Parathyroid adenoma (tissue), 2 donors: ENCODE data around the gene HHATL.

Source experiments
- H2AFZ ChIP-seq: fragments of 300-600 bp; sonication (generic); one replicate; pipeline ENCODE4 v1.7.0; 2017; ENCODE audit warnings: antibody characterized with exemption, mild to moderate bottlenecking
- H3K27ac ChIP-seq: fragments of 300-600 bp; sonication (generic); one replicate; pipeline ENCODE4 v1.7.0; 2017
- H3K27me3 ChIP-seq: fragments of 300-600 bp; sonication (generic); one replicate; pipeline ENCODE4 v1.7.0; 2017; ENCODE audit warnings: low read length; ENCODE audit not compliant: control insufficient read depth, insufficient read depth
- H3K36me3 ChIP-seq: fragments of 300-600 bp; sonication (generic); one replicate; pipeline ENCODE4 v1.7.0; 2017; ENCODE audit warnings: low read length; ENCODE audit not compliant: control insufficient read depth, insufficient read depth
- H3K4me1 ChIP-seq: fragments of 300-600 bp; sonication (generic); one replicate; pipeline ENCODE4 v1.7.0; 2017; ENCODE audit warnings: control low read depth
- H3K4me2 ChIP-seq: fragments of 300-600 bp; sonication (generic); one replicate; pipeline ENCODE4 v1.7.0; 2017; ENCODE audit warnings: low read length
- H3K4me3 ChIP-seq: fragments of 300-600 bp; sonication (generic); one replicate; pipeline ENCODE4 v1.7.0; 2017; ENCODE audit warnings: low read depth, low read length
- H3K79me2 ChIP-seq: fragments of 300-600 bp; sonication (generic); one replicate; pipeline ENCODE4 v1.7.0; 2017; ENCODE audit warnings: control low read depth
- H3K9ac ChIP-seq: fragments of 300-600 bp; sonication (generic); one replicate; pipeline ENCODE4 v1.7.0; 2017; ENCODE audit warnings: mild to moderate bottlenecking
- H3K9me3 ChIP-seq: fragments of 300-600 bp; sonication (generic); one replicate; pipeline ENCODE4 v1.7.0; 2017; ENCODE audit warnings: low read length; ENCODE audit not compliant: control insufficient read depth
- CTCF ChIP-seq: fragments of 300-600 bp; sonication (generic); IDR thresholded peaks from one replicate; pipeline ENCODE4 v1.7.0; 2017; ENCODE audit warnings: antibody characterized with exemption, mild to moderate bottlenecking
- donor health status: primary hyperparathyroidism.

The HHATL gene

GRCh38 chr3:42653560-42654330, 48.9 kb downstream of the HHATL start, which contains the start of gene ZBTB47:
Gene ZBTB47 (plus strand): TSS chr3:42653697. CDS start chr3:42658356, 4,659 bp downstream.
- peak within 1 kb of the TSS; percentile 79 for H3K27ac ChIP-seq
- H3K4me2 ChIP-seq = peak within 1 kb of the TSS; percentile 91
- H3K27me3 ChIP-seq = no peaks in the 10 kb centered on the region
- peak within 1 kb of the TSS; percentile 73 for H3K4me3 ChIP-seq
- H3K4me1 ChIP-seq = peaks cover 25% of the 10 kb centered on the region
- peaks cover 9% of the 10 kb centered on the region for H3K79me2 ChIP-seq
- H3K9me3 ChIP-seq = no peaks in the 10 kb centered on the region
- no peak for TF ChIP-seq CTCF
- H3K36me3 ChIP-seq = no peaks in the 10 kb centered on the region
- H3K9ac ChIP-seq = peak within 1 kb of the TSS; percentile 14
- H2AFZ ChIP-seq = peak within 1 kb of the TSS; percentile 83

- TF ChIP-seq CTCF = no peak
- Histone ChIP-seq H3K27me3 (no peaks in the 10 kb centered on the region), H3K36me3 (no peaks in the 10 kb centered on the region), H3K9me3 (no peaks in the 10 kb centered on the region), H3K27ac (peak overlapping the region; percentile 53), H3K4me1 (peaks cover 25% of the 10 kb centered on the region), H3K4me3 (peak overlapping the region; percentile 65), H3K4me2 (peak overlapping the region; percentile 91), H2AFZ (peak overlapping the region; percentile 81), H3K9ac (peak overlapping the region; percentile 14), H3K79me2 (peaks cover 9% of the 10 kb centered on the region)
Measured at GRCh38 chr3:42653303-42653559, 49.4 kb downstream of the HHATL start.

- no peaks in the 10 kb centered on the region for H3K9me3 ChIP-seq
- TF ChIP-seq CTCF = no peak
- no peaks in the 10 kb centered on the region for H3K36me3 ChIP-seq
- peaks cover 9% of the 10 kb centered on the region for H3K79me2 ChIP-seq
- H3K9ac ChIP-seq = no peak overlapping the region
- peak overlapping the region; percentile 91 for H3K4me2 ChIP-seq
- H3K27ac ChIP-seq = peak overlapping the region; percentile 2
- H2AFZ ChIP-seq = peak overlapping the region; percentile 16
- H3K4me1 ChIP-seq = peaks cover 25% of the 10 kb centered on the region
- peak overlapping the region; percentile 65 for H3K4me3 ChIP-seq
- H3K27me3 ChIP-seq = no peaks in the 10 kb centered on the region
Measured at GRCh38 chr3:42652611-42653302, 49.8 kb downstream of the HHATL start.

- no peaks in the 10 kb centered on the region for H3K9me3 ChIP-seq
- H3K27ac ChIP-seq = no peak overlapping the region
- peaks cover 25% of the 10 kb centered on the region for H3K4me1 ChIP-seq
- no peaks in the 10 kb centered on the region for H3K27me3 ChIP-seq
- no peak overlapping the region for H3K4me2 ChIP-seq
- H3K36me3 ChIP-seq = no peaks in the 10 kb centered on the region
- H3K79me2 ChIP-seq = peaks cover 9% of the 10 kb centered on the region
- no peak overlapping the region for H3K9ac ChIP-seq
- no peak overlapping the region for H3K4me3 ChIP-seq
- TF ChIP-seq CTCF = no peak
- H2AFZ ChIP-seq = no peak overlapping the region
Measured at GRCh38 chr3:42652251-42652610, 50.4 kb downstream of the HHATL start.
